Prostate gland (tissue), 2 donors: ENCODE measurements around the gene SCG5.

Experiments used
- CTCF ChIP-seq, 4 experiments: fragments of 200-600 bp in 2 of 4; fragments of 450-650 bp in 2 of 4; sonication (generic) in 2 of 4; IDR thresholded peaks; 1 replicate in 3 of 4; 2 replicates in 1 of 4; pipeline ENCODE4 v1.5.1; 2016 to 2019; ENCODE audit warnings: antibody characterized with exemption in 4 of 4, mild to moderate bottlenecking in 2 of 4, moderate library complexity in 2 of 4
- POLR2AphosphoS5 ChIP-seq: sonication (generic); formaldehyde crosslinking; IDR thresholded peaks from one replicate; pipeline ENCODE4 v1.6.1; 2017; ENCODE audit warnings: antibody characterized with exemption

- TF ChIP-seq CTCF (IDR thresholded peaks at IDR 0.05) (no peak), POLR2AphosphoS5 (no peak)
These were observed 60.4 kb downstream of the SCG5 start for GRCh38 chr15:32701863-32702262.
